ENCODE results near the gene GMCL1. TPM values are rescaled to one million over a fixed set of nuclear protein-coding genes. Genes with fewer than 3 reads are reported as not detected.

GMCL1 gene
- total and polyA plus RNA-seq, 9 of the 15 experiments (the other 6 are each of a cell fraction or from before 2014, with no cell fraction given): 7.0 to 27.3 (median 15.4) TPM

DNA sequence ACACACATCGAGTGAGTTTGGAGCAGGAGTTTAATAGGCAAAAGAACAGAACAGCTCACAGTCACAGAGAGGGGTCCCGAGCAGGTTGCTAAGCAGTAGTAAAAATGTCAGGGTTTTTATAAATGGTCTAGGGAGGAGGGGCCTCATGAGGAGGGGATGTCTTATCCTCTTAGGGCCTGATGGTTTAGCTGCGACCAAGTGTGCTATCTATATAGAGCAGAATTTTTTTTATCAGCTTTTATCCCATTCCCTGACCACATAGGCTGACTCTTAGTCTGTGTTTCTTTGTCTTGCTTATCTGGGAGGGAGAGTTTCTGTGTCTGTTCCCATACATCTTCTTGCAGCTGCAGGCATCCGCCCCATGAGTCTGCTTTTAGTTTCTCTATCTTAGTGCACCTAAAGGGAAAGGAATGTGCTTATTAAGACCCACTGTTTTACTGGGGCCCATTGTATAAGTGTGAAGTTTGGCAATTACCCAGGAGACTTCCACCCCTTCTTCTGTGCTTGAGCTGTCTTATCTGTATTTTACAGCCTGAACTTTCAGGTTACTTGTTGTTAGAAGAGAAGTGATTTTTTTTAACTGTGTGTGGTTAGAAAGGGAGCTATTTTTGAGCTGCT is 30.4 kb upstream of the GMCL1 start (continued):
- TF ChIP-seq SNIP1 (IDR thresholded peaks at IDR 0.05; ENCODE audit: low read depth): no peak
- TF ChIP-seq, protein P1, sequence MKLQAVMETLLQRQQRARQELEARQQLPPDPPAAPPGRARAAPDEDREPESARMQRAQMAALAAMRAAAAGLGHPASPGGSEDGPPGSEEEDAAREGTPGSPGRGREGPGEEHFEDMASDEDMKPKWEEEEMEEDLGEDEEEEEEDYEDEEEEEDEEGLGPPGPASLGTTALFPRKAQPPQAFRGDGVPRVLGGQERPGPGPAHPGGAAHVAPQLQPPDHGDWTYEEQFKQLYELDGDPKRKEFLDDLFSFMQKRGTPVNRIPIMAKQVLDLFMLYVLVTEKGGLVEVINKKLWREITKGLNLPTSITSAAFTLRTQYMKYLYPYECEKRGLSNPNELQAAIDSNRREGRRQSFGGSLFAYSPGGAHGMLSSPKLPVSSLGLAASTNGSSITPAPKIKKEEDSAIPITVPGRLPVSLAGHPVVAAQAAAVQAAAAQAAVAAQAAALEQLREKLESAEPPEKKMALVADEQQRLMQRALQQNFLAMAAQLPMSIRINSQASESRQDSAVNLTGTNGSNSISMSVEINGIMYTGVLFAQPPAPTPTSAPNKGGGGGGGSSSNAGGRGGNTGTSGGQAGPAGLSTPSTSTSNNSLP (IDR thresholded peaks at IDR 0.05; ENCODE audit: borderline replicate concordance, low read depth, low read length): no peak
- TF ChIP-seq CBX3 (IDR thresholded peaks at IDR 0.05; ENCODE audit: borderline replicate concordance in 1 of 2, low read length in 2 of 2): peak in 1 of 2 experiments; percentile 64; a peak in 2 of 3 replicates
- TF ChIP-seq SAFB2 (IDR thresholded peaks at IDR 0.05; ENCODE audit: borderline replicate concordance, low read depth, low read length, severe bottlenecking): no peak
- no peak for TF ChIP-seq EWSR1 (IDR thresholded peaks at IDR 0.05; ENCODE audit: borderline replicate concordance, low read depth, partially characterized antibody)
- TF ChIP-seq TAF1 (IDR thresholded peaks at IDR 0.05; ENCODE audit: control insufficient read depth, extremely low read depth, insufficient read depth, low read length, severe bottlenecking): peak; percentile 39
- TF ChIP-seq HDGF (IDR thresholded peaks at IDR 0.05): no peak
- peak; percentile 60; the same call in 1 of the 2 replicates for TF ChIP-seq ZNF79 (CRISPR knock-in tag; IDR thresholded peaks at IDR 0.05; ENCODE audit: low read depth)
- TF ChIP-seq JUND (IDR thresholded peaks at IDR 0.05; ENCODE audit: borderline replicate concordance, low read depth, low read length): peak; percentile 57
- TF ChIP-seq JUND (tag; IDR thresholded peaks at IDR 0.05; ENCODE audit: borderline replicate concordance, low read depth, low read length): peak; percentile 80; the same call in 2 of the 3 replicates
- TF ChIP-seq ZKSCAN8 (CRISPR knock-in tag; IDR thresholded peaks at IDR 0.05): peak; percentile 97
- no peak for TF ChIP-seq RBM15 (IDR thresholded peaks at IDR 0.05; ENCODE audit: insufficient read depth, low read length)
- TF ChIP-seq PRMT5 (CRISPR knock-in tag; IDR thresholded peaks at IDR 0.05): no peak
- no peak for TF ChIP-seq FIP1L1 (IDR thresholded peaks at IDR 0.05; ENCODE audit: low read depth, low read length, poor library complexity, severe bottlenecking)
- TF ChIP-seq NCOA2 (IDR thresholded peaks at IDR 0.05; ENCODE audit: partially characterized antibody in 2 of 2): peak; percentile 88 to 90
- 0 out of 2 replicates have a peak, but pooled peaks have one; percentile 41 for TF ChIP-seq JUN (IDR thresholded peaks at IDR 0.05; ENCODE audit: borderline replicate concordance, low read depth, low read length)
- TF ChIP-seq JUN (CRISPR knock-in tag; IDR thresholded peaks at IDR 0.05; ENCODE audit: borderline replicate concordance): no peak
- peak; percentile 80 for TF ChIP-seq TRIM28 (IDR thresholded peaks at IDR 0.05)
- TF ChIP-seq RFX5 (IDR thresholded peaks at IDR 0.05; ENCODE audit: low read depth, low read length): no peak
- peak; percentile 40 for TF ChIP-seq BRD9 (IDR thresholded peaks at IDR 0.05; ENCODE audit: low read depth, partially characterized antibody)
- TF ChIP-seq, protein P2, sequence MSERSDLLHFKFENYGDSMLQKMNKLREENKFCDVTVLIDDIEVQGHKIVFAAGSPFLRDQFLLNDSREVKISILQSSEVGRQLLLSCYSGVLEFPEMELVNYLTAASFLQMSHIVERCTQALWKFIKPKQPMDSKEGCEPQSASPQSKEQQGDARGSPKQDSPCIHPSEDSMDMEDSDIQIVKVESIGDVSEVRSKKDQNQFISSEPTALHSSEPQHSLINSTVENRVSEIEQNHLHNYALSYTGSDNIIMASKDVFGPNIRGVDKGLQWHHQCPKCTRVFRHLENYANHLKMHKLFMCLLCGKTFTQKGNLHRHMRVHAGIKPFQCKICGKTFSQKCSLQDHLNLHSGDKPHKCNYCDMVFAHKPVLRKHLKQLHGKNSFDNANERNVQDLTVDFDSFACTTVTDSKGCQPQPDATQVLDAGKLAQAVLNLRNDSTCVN (CRISPR knock-in tag; IDR thresholded peaks at IDR 0.05): no peak
- no peak for TF ChIP-seq HNRNPLL (IDR thresholded peaks at IDR 0.05; ENCODE audit: low read depth, low read length, poor library complexity, severe bottlenecking)
- TF ChIP-seq ZC3H8 (IDR thresholded peaks at IDR 0.05): peak; percentile 36; the same call in 1 of the 2 replicates
- no peak for TF ChIP-seq ZNF324 (CRISPR knock-in tag; IDR thresholded peaks at IDR 0.05)
- peak; percentile 98 for TF ChIP-seq GATA2 (CRISPR knock-in tag; IDR thresholded peaks at IDR 0.05)
- no peak for TF ChIP-seq KDM5B (IDR thresholded peaks at IDR 0.05; ENCODE audit: insufficient replicate concordance, low read depth, low read length)
- peak; percentile 94 for TF ChIP-seq DACH1 (IDR thresholded peaks at IDR 0.05; ENCODE audit: partially characterized antibody)
